ENCODE results near the gene WBP2NL. TPM values are rescaled to one million over a fixed set of nuclear protein-coding genes. Genes with fewer than 3 reads are reported as not detected.

The WBP2NL gene
- total and polyA plus RNA-seq, 2 of the 8 experiments (the other 6 are each of a cell fraction or from before 2014, with no cell fraction given): not detected

GRCh38 chr22:41966225-41966606 lies 32.4 kb upstream of the WBP2NL start:
- H3K36me3 ChIP-seq (ENCODE audit: control insufficient read depth in 2 of 4, insufficient read depth in 4 of 4, low read length in 3 of 4): no peaks in the 10 kb centered on the region
- TF ChIP-seq ASH2L (IDR thresholded peaks at IDR 0.05; ENCODE audit: low read length): no peak
- no peak for TF ChIP-seq ATF2 (IDR thresholded peaks at IDR 0.05; ENCODE audit: low read length)
- no peak for TF ChIP-seq CHD2 (IDR thresholded peaks at IDR 0.05; ENCODE audit: low read length)
- no peak for TF ChIP-seq ATF3 (IDR thresholded peaks at IDR 0.05; ENCODE audit: insufficient read depth, low read depth, low read length)
- no peak for TF ChIP-seq CEBPB (IDR thresholded peaks at IDR 0.05; ENCODE audit: low read depth, low read length)
- TF ChIP-seq CTCF (IDR thresholded peaks at IDR 0.05; ENCODE audit: control extremely low read depth in 1 of 3, insufficient read depth in 1 of 3, low read depth in 1 of 3, low read length in 3 of 3): no peak
- TF ChIP-seq TCF12 (IDR thresholded peaks at IDR 0.05; ENCODE audit: low read depth, low read length): no peak
- no peak for TF ChIP-seq RXRA (IDR thresholded peaks at IDR 0.05; ENCODE audit: insufficient read depth, low read depth, low read length)
- TF ChIP-seq SRF (IDR thresholded peaks at IDR 0.05; ENCODE audit: low read depth, low read length): no peak
- no peak for TF ChIP-seq HDAC6 (IDR thresholded peaks at IDR 0.05; ENCODE audit: low read depth, low read length)

More at GRCh38 chr22:41966225-41966606, 32.4 kb upstream of the WBP2NL start:
- H2AK5ac ChIP-seq (ENCODE audit: low read depth, low read length): no peak overlapping the region
- FAIRE-seq (no peak), DNase-seq (ENCODE audit: low read depth in 1 of 2, low spot score in 2 of 2) (no peak)
- no peak overlapping the region for H2AFZ ChIP-seq (ENCODE audit: low read length)
- POLR2A ChIA-PET (ENCODE audit: partially characterized antibody): no interaction called here
- no peaks in the 10 kb centered on the region for H3K79me2 ChIP-seq (ENCODE audit: control insufficient read depth in 1 of 2, insufficient read depth in 2 of 2, low read length in 2 of 2)
- no peaks in the 10 kb centered on the region; a peak in 2 of 7 replicates for H3K27me3 ChIP-seq (replicated peaks in 1 of 4; ENCODE audit: control insufficient read depth in 3 of 4, extremely low read depth in 1 of 4, insufficient read depth in 3 of 4, low read length in 3 of 4)
- H3K23ac ChIP-seq (ENCODE audit: insufficient read length): no peak overlapping the region
- no peak overlapping the region for H3K18ac ChIP-seq (ENCODE audit: extremely low read depth, low read length)
- H3K9ac ChIP-seq (replicated peaks in 1 of 4; ENCODE audit: extremely low read depth in 1 of 4, low read depth in 3 of 4, low read length in 3 of 4): no peak overlapping the region
- H3K4me3 ChIP-seq (ENCODE audit: extremely low read depth in 1 of 4, insufficient read depth in 2 of 4, low read depth in 3 of 4, low read length in 4 of 4): no peak overlapping the region
- no peak overlapping the region for H3K4me2 ChIP-seq (ENCODE audit: insufficient read depth in 1 of 2, low read depth in 2 of 2, low read length in 2 of 2)
- CTCF ChIA-PET (ENCODE audit: partially characterized antibody): interaction anchor here (0.6 to 10.8 kb wide), 22 partner anchors 8 to 1603 kb away, joined by 3 to 116 read pairs (median 5); partner anchors contain the start of genes CENPM, NDUFA6 and SMIM45
- H2BK12ac ChIP-seq (ENCODE audit: low read depth, low read length): no peak overlapping the region
- no peak overlapping the region for H4K5ac ChIP-seq (ENCODE audit: insufficient read length, low read depth, low read length)
- H4K20me1 ChIP-seq (replicated peaks in 1 of 2; ENCODE audit: control insufficient read depth in 1 of 2, insufficient read depth in 2 of 2, low read length in 2 of 2): no peaks in the 10 kb centered on the region
- no peaks in the 10 kb centered on the region for H3K9me3 ChIP-seq (ENCODE audit: insufficient read depth in 2 of 2, low read depth in 1 of 2, low read length in 1 of 2)
- no peak overlapping the region for H3K56ac ChIP-seq (replicated peaks; ENCODE audit: insufficient read length, low read depth, low read length)
- H3K79me1 ChIP-seq (ENCODE audit: low read depth, low read length): no peaks in the 10 kb centered on the region
- peaks cover 1 to 18% (median 4%) of the 10 kb centered on the region in 4 experiments; a peak in 6 of 7 replicates for H3K4me1 ChIP-seq (replicated peaks in 1 of 4; ENCODE audit: control insufficient read depth in 3 of 4, insufficient read depth in 4 of 4, low read length in 3 of 4)
- no peak overlapping the region for H2BK5ac ChIP-seq (ENCODE audit: low read depth, low read length)
- no peak overlapping the region for H3K27ac ChIP-seq (ENCODE audit: low read depth, low read length)
- no peak overlapping the region for H2BK15ac ChIP-seq (ENCODE audit: low read length)
- 94% methylated on average over 2 of the region's 2 CpGs; no CpG with 5 or more reads in 1 of the 2 experiments for WGBS, 2 experiments (ENCODE audit: extremely low coverage in 1 of 2, insufficient coverage in 1 of 2, insufficient read length in 1 of 2, insufficient replicate concordance in 2 of 2, low coverage in 1 of 2, low lambda C conversion rate in 2 of 2, missing lambda C conversion rate in 1 of 2)
- H2BK120ac ChIP-seq (replicated peaks; ENCODE audit: low read depth, low read length): no peak overlapping the region
- H4K91ac ChIP-seq (replicated peaks; ENCODE audit: insufficient read length, low read length): no peak overlapping the region
- no peak overlapping the region for H3K14ac ChIP-seq (ENCODE audit: insufficient read length)
- H3K4ac ChIP-seq (replicated peaks; ENCODE audit: insufficient read length, low read depth, low read length): no peak overlapping the region
- no peak overlapping the region for H2BK20ac ChIP-seq (ENCODE audit: low read length)
- H3K23me2 ChIP-seq (ENCODE audit: low read depth, low read length): no peaks in the 10 kb centered on the region
- H4K8ac ChIP-seq (ENCODE audit: extremely low read depth, insufficient read depth, low read length): no peak overlapping the region

Data from H1 (cell line).